Prostate gland (tissue), 2 donors: ENCODE data around the gene TNS4.

Experiments
- CTCF ChIP-seq, 4 experiments: fragments of 200-600 bp in 2 of 4; fragments of 450-650 bp in 2 of 4; sonication (generic) in 2 of 4; IDR thresholded peaks; 1 replicate in 3 of 4; 2 replicates in 1 of 4; pipeline ENCODE4 v1.5.1; 2016 to 2019; ENCODE audit warnings: antibody characterized with exemption in 4 of 4, mild to moderate bottlenecking in 2 of 4, moderate library complexity in 2 of 4
- POLR2A ChIP-seq: fragments of 450-650 bp; IDR thresholded peaks from one replicate; pipeline ENCODE4 v1.6.1; 2016; ENCODE audit warnings: antibody characterized with exemption, mild to moderate bottlenecking
- POLR2AphosphoS5 ChIP-seq: sonication (generic); formaldehyde crosslinking; IDR thresholded peaks from one replicate; pipeline ENCODE4 v1.6.1; 2017; ENCODE audit warnings: antibody characterized with exemption

- TF ChIP-seq CTCF (IDR thresholded peaks at IDR 0.05) (no peak), POLR2A (no peak), POLR2AphosphoS5 (no peak)
These were observed 28.6 kb upstream of the TNS4 start for GRCh38 chr17:40529991-40530390.
